Upper lobe of right lung (tissue), 1 donor: ENCODE data around the gene LGALSL. TPM values are rescaled to one million over a fixed set of nuclear protein-coding genes. Genes with fewer than 3 reads are reported as not detected.

Experiments used
- ATAC-seq: fragments of 200-7000 bp; cut with Tn5 transposase; one replicate; pipeline ENCODE4 v1.9.1; 2020; ENCODE audit warnings: mild to moderate bottlenecking, moderate library complexity
- DNase-seq: peaks from one replicate; pipeline ENCODE4 v3.0.0-alpha.2; 2020
- H3K27ac ChIP-seq: fragments of 200-600 bp; one replicate; pipeline ENCODE4 v1.8.0; 2022
- H3K27me3 ChIP-seq: fragments of 200-600 bp; one replicate; pipeline ENCODE4 v1.8.0; 2022; ENCODE audit warnings: mild to moderate bottlenecking
- H3K36me3 ChIP-seq: fragments of 200-600 bp; one replicate; pipeline ENCODE4 v1.8.0; 2022
- H3K4me1 ChIP-seq: fragments of 200-600 bp; one replicate; pipeline ENCODE4 v1.8.0; 2022
- H3K4me3 ChIP-seq: fragments of 200-600 bp; one replicate; pipeline ENCODE4 v1.8.0; 2022; ENCODE audit warnings: mild to moderate bottlenecking
- H3K9me3 ChIP-seq: fragments of 200-600 bp; one replicate; pipeline ENCODE4 v1.8.0; 2022
- intact Hi-C: fragments of 100-400 bp; cut with DNase I; formaldehyde crosslinking; loops from one replicate; pipeline ENCODE4 v1.11.0; 2022
- total RNA-seq: library from RNA; stranded (reverse); fragmentation: NEBNext Ultra II Directional; extraction: Animal tissue kit (Norgen Biotek cat#: 25700); gene quantifications from one replicate; pipeline ENCODE4 v1.2.1, GENCODE V29; 2021
- TF ChIP-seq, protein P1 (sequence below): fragments of 200-600 bp; IDR thresholded peaks from one replicate; pipeline ENCODE4 v1.8.0; 2022; ENCODE audit warnings: antibody characterized with exemption
- donor health status: DM: no; HTN: yes; CAD: no; lungs with severe emphysema.

Gene LGALSL
- total RNA-seq, 1 donor from 2014 or later = 43.2 TPM

DNA sequence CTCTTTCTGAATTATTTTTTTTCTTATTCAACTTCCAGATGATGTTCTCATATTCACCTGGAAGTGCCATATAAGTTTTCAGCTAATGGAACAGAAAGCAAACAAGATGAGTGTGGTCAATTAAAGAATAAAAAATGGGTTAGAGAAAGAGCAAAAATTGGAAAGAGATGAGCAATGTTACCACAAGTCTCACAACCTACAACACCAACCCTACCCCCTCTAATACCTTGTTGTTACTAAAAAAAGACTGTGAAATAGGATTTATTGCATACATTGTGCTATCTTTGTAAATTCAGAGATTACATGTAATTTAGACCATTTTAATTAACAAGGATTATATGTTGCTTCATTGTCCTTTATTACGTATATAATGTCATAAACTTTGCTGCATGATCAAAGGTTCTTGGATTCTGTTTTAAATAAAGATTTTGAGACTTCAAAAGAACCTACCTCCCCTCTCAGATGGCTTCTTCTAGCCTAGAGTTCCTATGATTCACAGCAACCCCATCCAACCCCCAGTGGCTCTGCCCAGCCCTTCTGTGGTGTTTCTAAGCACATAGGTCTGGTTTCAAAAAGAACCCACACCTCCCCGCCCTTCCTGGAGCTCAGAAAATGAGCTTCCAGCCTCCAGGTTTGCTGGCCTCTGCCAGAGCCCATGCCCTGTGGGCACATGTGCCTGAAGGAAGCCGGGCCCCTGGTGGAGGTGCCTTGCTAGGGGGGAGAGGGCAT is 24.7 kb downstream of the LGALSL start:
- H3K36me3 ChIP-seq = no peaks in the 10 kb centered on the region
- H3K27ac ChIP-seq = no peak overlapping the region
- no peaks in the 10 kb centered on the region for H3K9me3 ChIP-seq
- no peaks in the 10 kb centered on the region for H3K4me1 ChIP-seq
- TF ChIP-seq, protein P1, sequence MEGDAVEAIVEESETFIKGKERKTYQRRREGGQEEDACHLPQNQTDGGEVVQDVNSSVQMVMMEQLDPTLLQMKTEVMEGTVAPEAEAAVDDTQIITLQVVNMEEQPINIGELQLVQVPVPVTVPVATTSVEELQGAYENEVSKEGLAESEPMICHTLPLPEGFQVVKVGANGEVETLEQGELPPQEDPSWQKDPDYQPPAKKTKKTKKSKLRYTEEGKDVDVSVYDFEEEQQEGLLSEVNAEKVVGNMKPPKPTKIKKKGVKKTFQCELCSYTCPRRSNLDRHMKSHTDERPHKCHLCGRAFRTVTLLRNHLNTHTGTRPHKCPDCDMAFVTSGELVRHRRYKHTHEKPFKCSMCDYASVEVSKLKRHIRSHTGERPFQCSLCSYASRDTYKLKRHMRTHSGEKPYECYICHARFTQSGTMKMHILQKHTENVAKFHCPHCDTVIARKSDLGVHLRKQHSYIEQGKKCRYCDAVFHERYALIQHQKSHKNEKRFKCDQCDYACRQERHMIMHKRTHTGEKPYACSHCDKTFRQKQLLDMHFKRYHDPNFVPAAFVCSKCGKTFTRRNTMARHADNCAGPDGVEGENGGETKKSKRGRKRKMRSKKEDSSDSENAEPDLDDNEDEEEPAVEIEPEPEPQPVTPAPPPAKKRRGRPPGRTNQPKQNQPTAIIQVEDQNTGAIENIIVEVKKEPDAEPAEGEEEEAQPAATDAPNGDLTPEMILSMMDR = no peak
- H3K4me3 ChIP-seq = no peak overlapping the region
- no peak for ATAC-seq
- intact Hi-C loops = no loop called here
- DNase-seq = no peak
- H3K27me3 ChIP-seq = no peaks in the 10 kb centered on the region

DNA sequence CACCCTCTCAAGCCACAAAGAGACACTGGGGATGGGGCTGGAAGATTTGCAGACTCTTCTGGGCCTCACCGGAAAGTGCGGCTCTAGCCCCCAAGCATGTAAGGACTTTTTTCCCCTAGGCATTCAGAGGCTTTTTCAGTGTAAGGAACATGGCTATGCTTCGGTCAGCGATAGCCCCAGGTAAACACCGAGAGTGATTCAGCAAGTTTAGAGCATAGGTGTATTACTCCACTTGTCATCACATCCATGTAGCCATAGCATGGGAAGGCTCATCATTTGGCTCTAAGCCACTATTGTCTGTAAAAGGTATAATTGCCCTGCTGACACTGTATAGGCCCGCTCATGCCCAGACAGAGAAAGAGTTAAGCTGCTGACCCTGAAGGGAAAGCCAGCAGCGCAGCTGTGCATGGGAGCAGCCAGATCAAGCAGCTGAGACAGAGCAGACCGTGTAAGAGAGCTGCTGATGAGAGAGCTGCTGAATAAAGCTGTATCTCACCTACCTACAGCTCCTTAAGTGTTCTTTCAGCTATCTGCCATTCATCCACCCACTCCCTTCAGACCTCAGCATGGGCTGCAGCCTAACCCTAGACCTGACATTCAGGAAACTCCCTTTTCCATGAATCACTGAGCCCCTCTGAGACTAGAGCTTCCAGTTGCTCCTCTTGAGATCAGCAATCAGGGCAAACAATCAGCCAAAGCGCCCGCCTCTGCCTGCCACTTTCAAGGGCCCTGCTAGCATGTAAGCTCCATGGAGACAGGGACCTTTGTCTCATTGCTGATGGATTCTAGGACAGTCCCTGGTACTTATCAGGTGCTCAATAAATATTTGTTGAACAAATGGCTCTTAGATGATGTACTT is 25.5 kb downstream of the LGALSL start:
- intact Hi-C loops = no loop called here
- TF ChIP-seq, protein P1 = no peak

DNA sequence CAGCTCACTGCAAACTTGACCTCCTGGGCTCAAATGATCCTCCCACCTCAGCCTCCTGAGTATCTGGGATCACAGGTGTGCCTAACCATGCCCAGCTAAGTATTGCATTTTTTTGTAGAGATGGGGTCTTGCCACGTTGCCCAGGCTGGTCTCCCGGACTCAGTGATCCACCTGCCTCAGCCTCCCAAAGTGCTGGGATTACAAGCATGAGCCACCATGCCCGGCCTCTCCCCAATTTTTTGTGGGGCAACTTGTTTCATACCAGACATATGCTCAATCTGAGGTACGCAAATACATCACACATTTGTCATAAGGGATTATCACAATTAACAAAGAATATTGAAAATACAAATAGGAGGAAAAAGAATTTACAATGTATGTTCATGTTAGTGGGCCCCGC is 27.7 kb downstream of the LGALSL start:
- Histone ChIP-seq H3K4me3 (no peak overlapping the region), H3K4me1 (no peaks in the 10 kb centered on the region), H3K27me3 (no peaks in the 10 kb centered on the region), H3K36me3 (no peaks in the 10 kb centered on the region), H3K27ac (no peak overlapping the region), H3K9me3 (no peaks in the 10 kb centered on the region)
- DNase-seq (no peak), ATAC-seq (no peak)
- intact Hi-C loops = no loop called here
- TF ChIP-seq, protein P1 = no peak

More for the DNA sequence above, 25.5 kb downstream of the LGALSL start:
- Histone ChIP-seq H3K27me3 (no peaks in the 10 kb centered on the region), H3K27ac (no peak overlapping the region), H3K4me3 (no peak overlapping the region), H3K9me3 (no peaks in the 10 kb centered on the region), H3K4me1 (no peaks in the 10 kb centered on the region), H3K36me3 (no peaks in the 10 kb centered on the region)
- no peak for DNase-seq
- no peak for ATAC-seq

DNA sequence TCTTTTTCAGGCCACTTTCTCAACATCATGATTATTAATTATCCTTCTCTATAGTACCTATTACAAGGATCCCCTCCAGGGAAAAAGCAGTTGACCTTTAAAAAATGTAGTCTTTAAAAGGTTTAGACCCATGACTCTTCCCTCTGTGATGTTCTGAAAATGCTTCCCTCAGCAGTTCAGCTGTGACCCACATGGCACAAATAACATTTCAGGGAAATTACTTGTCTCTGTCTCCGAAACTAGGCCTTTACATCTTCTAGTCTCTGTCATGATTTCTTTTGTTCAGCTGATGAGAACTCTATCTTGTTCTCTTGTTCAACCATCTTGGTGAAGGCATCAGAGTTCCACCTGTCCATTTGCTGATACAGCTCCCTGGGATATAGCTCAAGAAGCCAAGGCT is 28.3 kb downstream of the LGALSL start:
- Histone ChIP-seq H3K27ac (no peak overlapping the region), H3K27me3 (no peaks in the 10 kb centered on the region), H3K36me3 (no peaks in the 10 kb centered on the region), H3K4me3 (no peak overlapping the region), H3K9me3 (no peaks in the 10 kb centered on the region), H3K4me1 (no peaks in the 10 kb centered on the region)
- TF ChIP-seq, protein P1 = no peak
- DNase-seq = no peak
- intact Hi-C loops = no loop called here
- no peak for ATAC-seq

DNA sequence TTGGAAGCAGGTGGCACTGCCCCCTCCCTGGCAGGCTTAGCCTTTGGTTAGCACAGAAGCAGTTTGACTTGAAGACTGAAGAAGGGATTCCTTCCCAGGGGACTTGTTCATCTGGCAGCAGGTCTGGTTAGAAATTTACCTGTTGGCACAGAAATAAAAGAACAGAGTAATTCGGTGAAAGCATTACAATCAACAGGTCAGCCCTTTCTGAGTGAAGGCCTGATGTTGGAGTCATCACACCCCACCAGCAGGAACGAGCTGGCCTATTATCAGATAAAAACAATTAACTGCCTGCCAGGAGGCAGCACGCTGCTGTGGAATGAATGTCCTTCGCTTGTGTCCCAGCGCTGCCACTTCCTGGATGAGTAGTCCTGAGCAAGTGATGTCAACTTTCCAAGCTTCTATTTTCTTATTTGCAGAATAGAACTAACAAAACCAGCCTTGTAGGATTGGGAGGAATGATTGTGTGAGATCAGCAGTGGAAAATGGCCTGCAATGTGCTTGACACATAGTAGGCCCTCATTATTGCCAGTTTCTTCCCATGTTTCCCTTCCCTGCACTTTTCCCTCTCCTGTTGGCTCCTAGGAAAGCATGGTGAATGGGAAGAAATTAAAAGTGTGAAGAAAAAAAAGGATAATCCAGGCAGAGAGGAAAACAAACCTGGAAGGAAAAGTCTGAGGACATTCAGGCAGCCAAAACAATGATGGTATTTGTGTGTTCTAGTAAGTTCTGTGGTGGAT is 29.0 kb downstream of the LGALSL start:
- Histone ChIP-seq H3K27me3 (no peaks in the 10 kb centered on the region), H3K27ac (no peak overlapping the region)

More for the DNA sequence above, 29.0 kb downstream of the LGALSL start:
- Histone ChIP-seq H3K36me3 (no peaks in the 10 kb centered on the region), H3K9me3 (no peaks in the 10 kb centered on the region), H3K4me3 (no peak overlapping the region), H3K4me1 (peaks cover under 1% of the 10 kb centered on the region)
- ATAC-seq = no peak
- no peak for DNase-seq
- TF ChIP-seq, protein P1 = no peak
- intact Hi-C loops = no loop called here
